ENCODE measurements around the gene PGGT1B. TPM values are rescaled to one million over a fixed set of nuclear protein-coding genes. Genes with fewer than 3 reads are reported as not detected.

Gene PGGT1B
- total RNA-seq, 4 donors from 2014 or later, result 5.5 to 13.2 (median 10.4) TPM

GRCh38 chr5:115289104-115289503 is 26.4 kb upstream of the PGGT1B start:
- Histone ChIP-seq H3K27me3 (no peaks in the 10 kb centered on the region), H3K27ac (no peak overlapping the region), H3K4me1 (no peaks in the 10 kb centered on the region), H3K4me3 (no peak overlapping the region), H3K9me3 (peaks cover 0 to 13% (median 0%) of the 10 kb centered on the region in 4 donors), H3K36me3 (peaks cover 0 to 4% (median 0%) of the 10 kb centered on the region in 3 donors)
- WGBS, 2 donors, result 93 to 94% methylated on average over 4 of the region's 4 CpGs
- DNase-seq (ENCODE audit: low spot score in 2 of 2), result no peak
- TF ChIP-seq EP300 (IDR thresholded peaks at IDR 0.05) (no peak), POLR2A (IDR thresholded peaks at IDR 0.05) (no peak)
- TF ChIP-seq, protein P1, sequence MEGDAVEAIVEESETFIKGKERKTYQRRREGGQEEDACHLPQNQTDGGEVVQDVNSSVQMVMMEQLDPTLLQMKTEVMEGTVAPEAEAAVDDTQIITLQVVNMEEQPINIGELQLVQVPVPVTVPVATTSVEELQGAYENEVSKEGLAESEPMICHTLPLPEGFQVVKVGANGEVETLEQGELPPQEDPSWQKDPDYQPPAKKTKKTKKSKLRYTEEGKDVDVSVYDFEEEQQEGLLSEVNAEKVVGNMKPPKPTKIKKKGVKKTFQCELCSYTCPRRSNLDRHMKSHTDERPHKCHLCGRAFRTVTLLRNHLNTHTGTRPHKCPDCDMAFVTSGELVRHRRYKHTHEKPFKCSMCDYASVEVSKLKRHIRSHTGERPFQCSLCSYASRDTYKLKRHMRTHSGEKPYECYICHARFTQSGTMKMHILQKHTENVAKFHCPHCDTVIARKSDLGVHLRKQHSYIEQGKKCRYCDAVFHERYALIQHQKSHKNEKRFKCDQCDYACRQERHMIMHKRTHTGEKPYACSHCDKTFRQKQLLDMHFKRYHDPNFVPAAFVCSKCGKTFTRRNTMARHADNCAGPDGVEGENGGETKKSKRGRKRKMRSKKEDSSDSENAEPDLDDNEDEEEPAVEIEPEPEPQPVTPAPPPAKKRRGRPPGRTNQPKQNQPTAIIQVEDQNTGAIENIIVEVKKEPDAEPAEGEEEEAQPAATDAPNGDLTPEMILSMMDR (IDR thresholded peaks at IDR 0.05), result no peak

DNA sequence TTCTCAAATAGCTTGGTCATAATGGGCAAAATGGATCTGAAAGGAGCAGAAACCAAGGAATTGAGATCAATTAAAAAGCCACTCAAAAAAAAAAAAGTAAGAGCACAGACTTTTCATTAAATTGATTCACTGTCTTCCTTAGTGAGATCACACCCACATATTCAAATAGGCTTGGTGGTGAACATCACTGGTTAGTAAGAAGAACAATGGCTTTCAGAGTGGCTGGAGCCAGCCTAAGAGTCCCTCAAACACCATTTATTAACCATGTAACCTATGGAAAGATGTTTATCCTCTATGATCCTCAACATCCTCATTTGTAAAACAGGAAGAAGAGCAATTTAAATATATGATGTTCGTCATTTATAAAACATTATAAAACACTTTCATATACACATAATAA is 21.3 kb upstream of the PGGT1B start:
- no peaks in the 10 kb centered on the region for H3K9me3 ChIP-seq
- no peak overlapping the region for H3K27ac ChIP-seq
- no peaks in the 10 kb centered on the region for H3K36me3 ChIP-seq
- no peak overlapping the region for H3K4me3 ChIP-seq
- H3K4me1 ChIP-seq, result no peaks in the 10 kb centered on the region
- H3K27me3 ChIP-seq, result no peaks in the 10 kb centered on the region
- 90 to 93% methylated on average over 1 of the region's 1 CpG for WGBS, 2 donors
- TF ChIP-seq, protein P1 (IDR thresholded peaks at IDR 0.05), result no peak
- TF ChIP-seq EP300 (IDR thresholded peaks at IDR 0.05) (no peak), POLR2A (IDR thresholded peaks at IDR 0.05) (no peak)
- DNase-seq (ENCODE audit: low spot score in 2 of 2), result no peak

DNA sequence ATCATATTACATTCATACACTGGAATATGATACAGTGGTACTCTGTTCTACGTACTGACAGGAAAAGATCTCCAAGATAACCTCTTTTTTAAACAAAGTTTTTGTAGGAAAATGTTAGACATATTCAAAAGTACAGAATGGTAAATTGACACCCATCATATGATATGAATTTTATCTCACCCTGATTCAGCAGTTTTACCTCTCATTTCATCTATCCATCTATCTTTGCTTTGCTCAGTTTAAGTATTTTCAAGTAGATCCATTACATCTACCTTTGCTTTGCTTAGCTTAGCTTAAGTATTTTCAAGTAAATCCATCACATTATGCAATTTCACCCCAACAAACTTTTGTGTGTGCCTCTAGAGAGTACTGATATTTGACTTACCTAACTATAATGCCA is 19.5 kb upstream of the PGGT1B start:
- TF ChIP-seq, protein P1 (IDR thresholded peaks at IDR 0.05), result no peak
- TF ChIP-seq POLR2A (IDR thresholded peaks at IDR 0.05) (no peak), EP300 (IDR thresholded peaks at IDR 0.05) (no peak)
- Histone ChIP-seq H3K36me3 (no peaks in the 10 kb centered on the region), H3K9me3 (no peaks in the 10 kb centered on the region), H3K27me3 (no peaks in the 10 kb centered on the region), H3K4me3 (no peak overlapping the region), H3K27ac (no peak overlapping the region), H3K4me1 (no peaks in the 10 kb centered on the region)
- DNase-seq (ENCODE audit: low spot score in 2 of 2), result no peak
- 90 to 95% methylated on average over 1 of the region's 1 CpG for WGBS, 2 donors

DNA sequence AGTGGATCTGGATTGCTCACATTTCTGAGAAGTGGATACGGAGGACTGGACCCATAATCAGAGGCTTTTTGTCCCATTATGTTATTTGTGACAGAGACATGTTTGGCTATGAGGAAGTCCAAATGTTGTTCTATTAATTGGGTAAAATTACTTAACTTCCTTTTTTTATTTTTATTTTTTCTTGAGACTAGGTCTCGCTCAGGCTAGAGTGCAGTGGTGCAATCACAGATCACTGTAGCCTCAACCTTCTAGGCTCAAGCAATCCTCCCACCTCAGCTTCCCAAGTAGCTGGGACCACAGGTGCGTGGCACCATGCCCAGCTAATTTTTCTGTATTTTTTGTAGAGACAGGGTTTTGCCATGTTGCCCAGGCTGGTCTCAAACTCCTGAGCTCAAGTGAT is 11.9 kb upstream of the PGGT1B start:
- H3K27ac ChIP-seq, result no peak overlapping the region
- WGBS, 2 donors, result 87% methylated on average over 3 of the region's 3 CpGs
- DNase-seq (ENCODE audit: low spot score in 2 of 2), result no peak
- H3K4me1 ChIP-seq, result no peaks in the 10 kb centered on the region
- TF ChIP-seq POLR2A (IDR thresholded peaks at IDR 0.05), result no peak
- no peak for TF ChIP-seq EP300 (IDR thresholded peaks at IDR 0.05)
- TF ChIP-seq, protein P1 (IDR thresholded peaks at IDR 0.05), result no peak
- H3K9me3 ChIP-seq, result no peaks in the 10 kb centered on the region
- H3K36me3 ChIP-seq, result peaks cover 0 to 25% (median 0%) of the 10 kb centered on the region in 3 donors
- no peaks in the 10 kb centered on the region for H3K27me3 ChIP-seq
- H3K4me3 ChIP-seq, result no peak overlapping the region

DNA sequence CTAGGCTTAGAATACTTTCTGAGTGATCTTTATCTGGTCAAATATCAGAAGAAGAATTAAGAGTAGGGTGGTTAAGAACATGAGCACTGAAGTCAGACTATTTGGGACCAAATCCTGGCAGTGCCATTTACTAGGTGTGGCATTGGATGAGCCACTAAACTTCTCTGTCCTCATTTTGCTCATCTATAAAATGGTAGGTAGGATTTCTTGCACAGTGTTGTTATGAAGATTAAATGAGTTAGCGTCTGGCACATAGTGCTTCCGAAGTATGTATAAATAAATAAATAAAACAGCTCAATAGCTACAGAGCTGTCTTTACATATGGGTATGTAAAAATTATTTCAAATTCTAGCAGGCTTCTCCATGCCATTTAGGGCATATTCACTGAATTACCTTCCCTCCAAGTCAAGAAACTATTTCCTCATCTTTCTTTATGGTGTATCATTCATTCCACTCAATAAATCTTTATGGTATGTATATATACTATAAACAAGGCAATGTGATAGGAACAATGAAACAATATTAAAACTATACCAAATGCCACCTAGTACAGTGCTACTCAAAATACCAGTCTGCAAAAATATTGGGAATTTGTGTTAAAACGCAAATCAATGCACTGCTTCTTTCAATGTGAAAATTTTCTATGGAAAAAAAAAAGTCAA is 9.8 kb upstream of the PGGT1B start:
- no peak for TF ChIP-seq EP300 (IDR thresholded peaks at IDR 0.05)
- TF ChIP-seq POLR2A (IDR thresholded peaks at IDR 0.05), result no peak
- TF ChIP-seq, protein P1 (IDR thresholded peaks at IDR 0.05), result no peak
- 87 to 93% methylated on average over 3 of the region's 3 CpGs for WGBS, 2 donors
- H3K27me3 ChIP-seq, result no peaks in the 10 kb centered on the region

More for the DNA sequence above, 9.8 kb upstream of the PGGT1B start:
- Histone ChIP-seq H3K9me3 (no peaks in the 10 kb centered on the region), H3K4me1 (no peaks in the 10 kb centered on the region), H3K27ac (no peak overlapping the region), H3K4me3 (no peak overlapping the region), H3K36me3 (peaks cover 0 to 30% (median 0%) of the 10 kb centered on the region in 3 donors)
- no peak for DNase-seq (ENCODE audit: low spot score in 2 of 2)
